Endodermal cell (in vitro differentiated cells): ENCODE results near the gene UBE2I. TPM values are rescaled to one million over a fixed set of nuclear protein-coding genes. Genes with fewer than 3 reads are reported as not detected.

Experiments used
- DNase-seq: peaks from one replicate; pipeline ENCODE4 v3.0.0-alpha.2; 2017
- H3K27ac ChIP-seq: 2 replicates; pipeline ENCODE4 v1.5.1; 2013; ENCODE audit warnings: mild to moderate bottlenecking, low read depth, low read length, moderate library complexity
- H3K27me3 ChIP-seq: 2 replicates; pipeline ENCODE4 v1.6.1; 2013; ENCODE audit warnings: mild to moderate bottlenecking, low read length, moderate library complexity; ENCODE audit not compliant: insufficient read depth, control insufficient read depth, poor library complexity, severe bottlenecking
- H3K36me3 ChIP-seq: 2 replicates; pipeline ENCODE4 v1.7.0; 2013; ENCODE audit warnings: mild to moderate bottlenecking, low read length, moderate library complexity; ENCODE audit not compliant: control insufficient read depth, insufficient read depth
- H3K4me1 ChIP-seq: one replicate; pipeline ENCODE4 v1.7.0; 2013; ENCODE audit warnings: low read length; ENCODE audit not compliant: control insufficient read depth, insufficient read depth
- H3K4me3 ChIP-seq: 2 replicates; pipeline ENCODE4 v1.5.1; 2013; ENCODE audit warnings: mild to moderate bottlenecking, low read length, moderate library complexity
- H3K9ac ChIP-seq: 2 replicates; pipeline ENCODE4 v1.6.1; 2013; ENCODE audit warnings: mild to moderate bottlenecking, low read length, moderate library complexity; ENCODE audit not compliant: poor library complexity, severe bottlenecking; ENCODE audit errors: extremely low read depth
- H3K9me3 ChIP-seq: 2 replicates; pipeline ENCODE4 v1.6.1; 2013; ENCODE audit warnings: mild to moderate bottlenecking, low read length, moderate library complexity; ENCODE audit not compliant: control insufficient read depth
- H3K27ac Mint-ChIP-seq: 2 replicates; pipeline ENCODE4 v1.8.0; 2020; ENCODE audit warnings: mixed read lengths
- H3K27me3 Mint-ChIP-seq: 2 replicates; pipeline ENCODE4 v1.8.0; 2021; ENCODE audit warnings: mild to moderate bottlenecking, mixed read lengths; ENCODE audit not compliant: insufficient read depth
- H3K36me3 Mint-ChIP-seq: 2 replicates; pipeline ENCODE4 v1.8.0; 2020; ENCODE audit warnings: low read depth, mixed read lengths
- H3K4me1 Mint-ChIP-seq: 2 replicates; pipeline ENCODE4 v1.8.0; 2020; ENCODE audit warnings: mixed read lengths
- H3K4me3 Mint-ChIP-seq: 2 replicates; pipeline ENCODE4 v1.8.0; 2020; ENCODE audit warnings: mild to moderate bottlenecking, moderate library complexity, mixed read lengths
- H3K9me3 Mint-ChIP-seq: 2 replicates; pipeline ENCODE4 v1.8.0; 2020; ENCODE audit warnings: mild to moderate bottlenecking, mixed read lengths
- WGBS, 2 experiments: methylation state at CpG; one replicate each; pipeline versions ENCODE4 v1.1.5 to v1.1.7; 2013; ENCODE audit warnings: missing lambda C conversion rate in 2 of 2, mixed read lengths in 1 of 2; ENCODE audit not compliant: insufficient coverage in 1 of 2, insufficient read length in 1 of 2; 5-methylcytosine and 5-hydroxymethylcytosine counted together
- total RNA-seq, 2 donors: library from RNA; stranded (reverse); fragmentation: NEBNext Ultra II Directional in 1 of 2; extraction: Animal tissue kit (Norgen Biotek cat#: 25700) in 1 of 2; gene quantifications; 2 replicates in 1 of 2; 3 replicates in 1 of 2; pipeline ENCODE4 v1.2.1, GENCODE V29; 2021
- TF ChIP-seq, protein P1 (sequence below): fragments of 200-600 bp; sonication (generic); conservative IDR thresholded peaks from 2 replicates; pipeline ENCODE4 v1.5.0; 2021; ENCODE audit warnings: antibody characterized with exemption, mild to moderate bottlenecking

The UBE2I gene
- total RNA-seq, 2 donors from 2014 or later, result 250 to 294 TPM

DNA sequence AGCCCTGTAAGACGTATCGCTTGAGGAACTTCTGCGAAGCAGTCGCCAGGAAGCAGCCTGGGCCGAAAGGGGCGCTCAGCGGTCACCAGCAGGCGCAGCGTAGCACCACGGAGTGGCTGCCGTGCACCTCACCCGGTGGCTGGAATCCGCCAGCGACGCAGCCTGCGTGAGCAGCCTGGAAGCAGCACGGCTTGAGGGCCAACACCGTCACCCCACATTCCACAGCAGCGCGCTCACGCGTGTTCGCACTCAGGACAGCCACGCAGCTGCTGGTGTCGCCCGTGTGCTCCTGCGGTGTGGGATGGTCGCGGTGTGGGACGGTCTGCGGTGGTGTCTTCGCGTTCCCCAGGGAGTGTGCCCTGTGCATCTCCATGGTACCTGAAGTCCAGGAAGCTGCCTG lies 9.6 kb downstream of the UBE2I start:
- H3K4me3 Mint-ChIP-seq, result no peak overlapping the region
- H3K36me3 ChIP-seq, result peaks cover 82% of the 10 kb centered on the region
- no peak for DNase-seq
- no peaks in the 10 kb centered on the region for H3K4me1 ChIP-seq
- H3K9ac ChIP-seq, result no peak overlapping the region
- H3K27me3 Mint-ChIP-seq, result no peaks in the 10 kb centered on the region
- H3K4me1 Mint-ChIP-seq, result no peaks in the 10 kb centered on the region
- H3K4me3 ChIP-seq, result no peak overlapping the region
- TF ChIP-seq, protein P1, sequence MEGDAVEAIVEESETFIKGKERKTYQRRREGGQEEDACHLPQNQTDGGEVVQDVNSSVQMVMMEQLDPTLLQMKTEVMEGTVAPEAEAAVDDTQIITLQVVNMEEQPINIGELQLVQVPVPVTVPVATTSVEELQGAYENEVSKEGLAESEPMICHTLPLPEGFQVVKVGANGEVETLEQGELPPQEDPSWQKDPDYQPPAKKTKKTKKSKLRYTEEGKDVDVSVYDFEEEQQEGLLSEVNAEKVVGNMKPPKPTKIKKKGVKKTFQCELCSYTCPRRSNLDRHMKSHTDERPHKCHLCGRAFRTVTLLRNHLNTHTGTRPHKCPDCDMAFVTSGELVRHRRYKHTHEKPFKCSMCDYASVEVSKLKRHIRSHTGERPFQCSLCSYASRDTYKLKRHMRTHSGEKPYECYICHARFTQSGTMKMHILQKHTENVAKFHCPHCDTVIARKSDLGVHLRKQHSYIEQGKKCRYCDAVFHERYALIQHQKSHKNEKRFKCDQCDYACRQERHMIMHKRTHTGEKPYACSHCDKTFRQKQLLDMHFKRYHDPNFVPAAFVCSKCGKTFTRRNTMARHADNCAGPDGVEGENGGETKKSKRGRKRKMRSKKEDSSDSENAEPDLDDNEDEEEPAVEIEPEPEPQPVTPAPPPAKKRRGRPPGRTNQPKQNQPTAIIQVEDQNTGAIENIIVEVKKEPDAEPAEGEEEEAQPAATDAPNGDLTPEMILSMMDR, result peak; percentile 31
- WGBS, 2 experiments, result 94 to 95% methylated on average over 32 to 33 of the region's 33 CpGs
- H3K36me3 Mint-ChIP-seq, result peaks cover 83% of the 10 kb centered on the region
- peak overlapping the region; percentile 52 for H3K27ac Mint-ChIP-seq
- no peaks in the 10 kb centered on the region for H3K9me3 Mint-ChIP-seq
- no peaks in the 10 kb centered on the region for H3K27me3 ChIP-seq
- H3K9me3 ChIP-seq, result no peaks in the 10 kb centered on the region
- no peak overlapping the region for H3K27ac ChIP-seq

- no peaks in the 10 kb centered on the region for H3K9me3 Mint-ChIP-seq
- no peaks in the 10 kb centered on the region for H3K27me3 Mint-ChIP-seq
- TF ChIP-seq, protein P1, result no peak
- Histone ChIP-seq H3K27me3 (no peaks in the 10 kb centered on the region), H3K9ac (no peak overlapping the region), H3K27ac (no peak overlapping the region), H3K4me1 (no peaks in the 10 kb centered on the region), H3K4me3 (no peak overlapping the region), H3K36me3 (peaks cover 82% of the 10 kb centered on the region), H3K9me3 (no peaks in the 10 kb centered on the region)
- WGBS, 2 experiments, result 89 to 97% methylated on average over 10 to 12 of the region's 12 CpGs
- DNase-seq, result no peak
- H3K27ac Mint-ChIP-seq, result no peak overlapping the region
- peaks cover 80% of the 10 kb centered on the region for H3K36me3 Mint-ChIP-seq
- no peaks in the 10 kb centered on the region for H3K4me1 Mint-ChIP-seq
- H3K4me3 Mint-ChIP-seq, result no peak overlapping the region
Observed at GRCh38 chr16:1320097-1320496, 10.7 kb downstream of the UBE2I start.

- no peak overlapping the region for H3K27ac Mint-ChIP-seq
- no peaks in the 10 kb centered on the region for H3K9me3 Mint-ChIP-seq
- DNase-seq, result no peak
- Histone ChIP-seq H3K27ac (no peak overlapping the region), H3K4me3 (no peak overlapping the region), H3K27me3 (no peaks in the 10 kb centered on the region), H3K9ac (no peak overlapping the region), H3K9me3 (no peaks in the 10 kb centered on the region), H3K36me3 (peaks cover 77% of the 10 kb centered on the region), H3K4me1 (no peaks in the 10 kb centered on the region)
- no peak overlapping the region for H3K4me3 Mint-ChIP-seq
- H3K4me1 Mint-ChIP-seq, result no peaks in the 10 kb centered on the region
- no peaks in the 10 kb centered on the region for H3K27me3 Mint-ChIP-seq
- WGBS, 2 experiments, result 80 to 91% methylated on average over 7 to 21 of the region's 22 CpGs
- TF ChIP-seq, protein P1, result no peak
- peaks cover 75% of the 10 kb centered on the region for H3K36me3 Mint-ChIP-seq
Observed at GRCh38 chr16:1320658-1321240, 11.3 kb downstream of the UBE2I start.
